Measurements from ENCODE around the gene PRSS22. TPM values are rescaled to one million over a fixed set of nuclear protein-coding genes. Genes with fewer than 3 reads are reported as not detected.

Gene PRSS22
- polyA plus RNA-seq, 1 of the 3 experiments (the other 2 are of a cell fraction), result not detected

GRCh38 chr16:2838928-2839327 is 19.0 kb downstream of the PRSS22 start:
- Histone ChIP-seq H3K4me2 (no peak overlapping the region), H3K79me2 (ENCODE audit: insufficient read depth) (no peaks in the 10 kb centered on the region), H3K36me3 (replicated peaks in 1 of 2; ENCODE audit: control insufficient read depth in 1 of 2, insufficient read depth in 2 of 2, low read length in 1 of 2) (no peaks in the 10 kb centered on the region), H3K27ac (ENCODE audit: low read depth in 2 of 2, low read length in 1 of 2) (no peak overlapping the region), H3K9ac (no peak overlapping the region), H3K9me2 (no peaks in the 10 kb centered on the region), H3K4me1 (ENCODE audit: control insufficient read depth in 1 of 2, insufficient read depth in 2 of 2, low read depth in 1 of 2, low read length in 1 of 2) (peaks cover 0 to 4% of the 10 kb centered on the region in 2 experiments; a peak in 1 of 4 replicates), H3F3A (replicated peaks; ENCODE audit: insufficient read depth) (peaks cover 9% of the 10 kb centered on the region), H4K20me1 (ENCODE audit: insufficient read depth) (no peaks in the 10 kb centered on the region), H3K4me3 (ENCODE audit: low read depth in 2 of 2, low read length in 1 of 2) (no peak overlapping the region), H3K9me3 (no peaks in the 10 kb centered on the region), H3K27me3 (ENCODE audit: insufficient read depth) (no peaks in the 10 kb centered on the region), H2AFZ (ENCODE audit: low read depth) (no peak overlapping the region)
- 43% methylated on average over 2 of the region's 12 CpGs for whole genome bisulfite sequencing (ENCODE audit: low lambda C conversion rate)
- TF ChIP-seq REST (IDR thresholded peaks at IDR 0.05; ENCODE audit: low read depth, low read length) (no peak), PBX3 (IDR thresholded peaks at IDR 0.05) (no peak), CTCF (IDR thresholded peaks at IDR 0.05) (peak; percentile 79), MEF2A (IDR thresholded peaks at IDR 0.05; ENCODE audit: borderline replicate concordance, low read depth) (no peak), GATA2 (CRISPR knock-in tag; IDR thresholded peaks at IDR 0.05) (no peak), JUND (IDR thresholded peaks at IDR 0.05) (no peak), RAD21 (IDR thresholded peaks at IDR 0.05; ENCODE audit: low read length) (peak; percentile 86), EP300 (IDR thresholded peaks at IDR 0.05; ENCODE audit: borderline replicate concordance in 1 of 2, low read depth in 1 of 2, low read length in 1 of 2) (no peak), ZBTB33 (IDR thresholded peaks at IDR 0.05; ENCODE audit: borderline replicate concordance, low read depth) (no peak), POLR2AphosphoS5 (IDR thresholded peaks at IDR 0.05; ENCODE audit: low read depth, low read length) (no peak), NFIC (IDR thresholded peaks at IDR 0.05; ENCODE audit: borderline replicate concordance) (no peak), SIN3A (IDR thresholded peaks at IDR 0.05; ENCODE audit: borderline replicate concordance, low read depth, low read length) (0 out of 2 replicates have a peak, but pooled peaks have one; percentile 22), SMC3 (IDR thresholded peaks at IDR 0.05; ENCODE audit: low read depth, low read length) (peak; percentile 92), MXI1 (IDR thresholded peaks at IDR 0.05; ENCODE audit: low read depth, low read length) (no peak)
- DNase-seq, result peak; percentile 90
- ChIA-PET CTCF (interaction anchor here (0.5 to 3.1 kb wide), 35 partner anchors 7 to 331 kb away, joined by 3 to 144 read pairs (median 8); partner anchors contain the start of genes ELOB, FLYWCH2, PRSS21 and PRSS22), POLR2A (interaction anchor here (1.1 to 1.2 kb wide), 2 partner anchors 29 to 43 kb away, joined by 4 to 23 read pairs; no protein-coding TSS in a partner anchor)

Measured in SK-N-SH (cell line).